Naive thymus-derived CD4-positive, alpha-beta T cell (primary cell): ENCODE data around the gene PTCH2. TPM values are rescaled to one million over a fixed set of nuclear protein-coding genes. Genes with fewer than 3 reads are reported as not detected.

ENCODE experiments used
- ATAC-seq: fragments of 150-1000 bp; cut with Tn5 transposase; 2 replicates; pipeline ENCODE4 v1.10.0; 2021; ENCODE audit warnings: mild to moderate bottlenecking, moderate library complexity
- CTCF ChIA-PET: fragments of 350-600 bp; sonication (Branson Sonifier 250); formaldehyde crosslinking; loops from one replicate; lab custom pipeline; 2021; ENCODE audit warnings: antibody characterized with exemption; lab: Charles Lee
- POLR2A ChIA-PET: fragments of 350-600 bp; sonication (Branson Sonifier 250); formaldehyde crosslinking; loops from one replicate; lab custom pipeline; 2021; ENCODE audit warnings: antibody characterized with exemption, inconsistent platforms; lab: Charles Lee
- DNase-seq, 9 donors: peaks; one replicate each; pipeline versions ENCODE4 v3.0.0 to v3.0.0-alpha.2; 2020 to 2022; ENCODE audit warnings: mixed read lengths in 1 of 9
- H3K27ac ChIP-seq: one replicate; pipeline ENCODE4 v1.7.0; 2013; ENCODE audit warnings: mild to moderate bottlenecking, low read depth, low read length, moderate library complexity
- H3K27me3 ChIP-seq, 2 donors: one replicate each; pipeline ENCODE4 v1.7.0; 2013; ENCODE audit warnings: low read length in 2 of 2, mild to moderate bottlenecking in 2 of 2, moderate library complexity in 2 of 2; ENCODE audit not compliant: control insufficient read depth in 2 of 2, insufficient read depth in 2 of 2
- H3K36me3 ChIP-seq, 3 experiments: 1 replicate in 2 of 3; 2 replicates in 1 of 3; pipeline ENCODE4 v1.7.0; 2013; ENCODE audit warnings: low read length in 3 of 3, mild to moderate bottlenecking in 3 of 3, moderate library complexity in 1 of 3; ENCODE audit not compliant: insufficient read depth in 3 of 3, control insufficient read depth in 2 of 3
- H3K4me1 ChIP-seq, 2 donors: one replicate each; pipeline ENCODE4 v1.7.0; 2013; ENCODE audit warnings: low read length in 2 of 2, mild to moderate bottlenecking in 2 of 2, moderate library complexity in 1 of 2; ENCODE audit not compliant: control insufficient read depth in 2 of 2, insufficient read depth in 2 of 2
- H3K4me3 ChIP-seq: 2 replicates; pipeline ENCODE4 v1.7.0; 2013; ENCODE audit warnings: mild to moderate bottlenecking, low read length
- H3K9me3 ChIP-seq, 3 experiments: 1 replicate in 2 of 3; 2 replicates in 1 of 3; pipeline ENCODE4 v1.7.0; 2013; ENCODE audit warnings: low read length in 3 of 3; ENCODE audit not compliant: control insufficient read depth in 2 of 3
- H3K27ac Mint-ChIP-seq, 9 donors: one replicate each; pipeline ENCODE4 v1.8.0; 2020 to 2022; ENCODE audit warnings: mixed read lengths in 9 of 9, mild to moderate bottlenecking in 8 of 9, moderate library complexity in 5 of 9, inconsistent platforms in 2 of 9
- H3K27me3 Mint-ChIP-seq, 5 donors: one replicate each; pipeline ENCODE4 v1.8.0; 2021 to 2022; ENCODE audit warnings: mixed read lengths in 5 of 5, mild to moderate bottlenecking in 1 of 5
- H3K36me3 Mint-ChIP-seq, 5 donors: one replicate each; pipeline ENCODE4 v1.8.0; 2020 to 2022; ENCODE audit warnings: mixed read lengths in 5 of 5, mild to moderate bottlenecking in 3 of 5, inconsistent platforms in 1 of 5
- H3K4me1 Mint-ChIP-seq, 7 donors: one replicate each; pipeline ENCODE4 v1.8.0; 2020 to 2022; ENCODE audit warnings: mixed read lengths in 7 of 7, mild to moderate bottlenecking in 3 of 7, inconsistent platforms in 1 of 7
- H3K4me3 Mint-ChIP-seq, 10 donors: one replicate each; pipeline ENCODE4 v1.8.0; 2020 to 2022; ENCODE audit warnings: mild to moderate bottlenecking in 10 of 10, mixed read lengths in 10 of 10, moderate library complexity in 6 of 10, inconsistent platforms in 2 of 10
- H3K9me3 Mint-ChIP-seq, 11 donors: one replicate each; pipeline ENCODE4 v1.8.0; 2020 to 2022; ENCODE audit warnings: mixed read lengths in 11 of 11, mild to moderate bottlenecking in 4 of 11, inconsistent platforms in 1 of 11, moderate library complexity in 1 of 11
- intact Hi-C, 2 donors: fragments of 100-400 bp; cut with micrococcal nuclease; formaldehyde crosslinking; loops; one replicate each; pipeline ENCODE4 v1.15.1; 2023
- polyA plus RNA-seq, 2 donors: library from polyadenylated mRNA; unstranded; fragments of 300-500 nt; fragmentation: Illumina TruSeq; gene quantifications; one replicate each; pipeline ENCODE4 v1.2.3, GENCODE V29; 2021
- total RNA-seq, 6 experiments: library from RNA in 5 of 6; stranded (reverse) in 5 of 6; gene quantifications; 1 replicate in 5 of 6; 2 replicates in 1 of 6; pipeline ENCODE4 v1.2.3 and lab custom pipeline; 2021 to 2026

The PTCH2 gene
- total and polyA plus RNA-seq, 7 experiments from 2014 or later: 0.06 to 2.8 (median 1.3) TPM; not detected in 1

DNA sequence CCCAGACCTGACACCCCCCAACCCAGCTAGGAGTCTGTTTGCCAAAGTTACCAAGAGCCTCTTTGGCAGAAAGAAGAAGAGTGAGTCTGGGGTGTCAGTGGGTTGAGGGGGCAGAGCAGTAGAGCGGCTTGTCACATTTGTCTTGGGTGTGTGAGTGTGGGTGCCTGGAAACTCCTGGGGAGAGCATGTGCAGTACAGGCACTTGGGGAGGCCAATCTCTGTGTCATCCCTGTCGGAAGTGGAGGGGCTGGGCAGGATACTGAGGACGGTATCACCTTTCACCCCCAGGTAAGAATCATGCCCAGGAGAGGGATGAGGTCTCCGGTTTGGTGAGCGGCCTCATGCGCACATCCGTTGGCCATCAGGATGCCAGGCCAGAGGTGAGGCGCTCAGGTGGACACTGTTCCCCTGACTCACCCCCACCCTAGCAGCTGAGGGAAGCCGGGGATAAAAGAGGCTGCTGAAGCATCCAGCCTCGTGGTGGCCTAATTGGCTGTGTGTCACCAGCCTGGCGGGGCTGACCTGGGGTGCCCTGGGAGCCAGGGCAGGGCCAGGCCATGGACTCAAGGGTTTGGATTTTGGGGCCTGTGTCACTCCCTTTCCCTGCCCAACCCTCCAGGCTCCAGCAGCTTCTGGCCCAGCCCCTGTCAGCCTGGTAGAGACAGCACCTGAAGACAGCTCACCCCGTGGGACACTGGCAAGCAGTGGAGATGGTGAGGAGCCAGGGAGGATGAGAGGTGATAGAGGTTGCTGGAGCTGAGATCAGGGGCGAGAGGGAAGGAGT, 39.5 kb downstream of the PTCH2 start:
- no peaks in the 10 kb centered on the region for H3K9me3 ChIP-seq
- Mint-ChIP-seq H3K27ac (peak overlapping the region; percentile 79 to 95 (median 93)), H3K4me3 (peak overlapping the region; percentile 31 to 97 (median 87)), H3K36me3 (peaks cover 11 to 45% (median 34%) of the 10 kb centered on the region in 5 donors), H3K4me1 (peaks cover 31 to 67% (median 55%) of the 10 kb centered on the region in 7 donors), H3K27me3 (no peaks in the 10 kb centered on the region), H3K9me3 (peaks cover 0 to 2% (median 0%) of the 10 kb centered on the region in 11 donors)
- peaks cover 14 to 47% (median 18%) of the 10 kb centered on the region in 3 experiments for H3K36me3 ChIP-seq
- ChIA-PET CTCF (no interaction called here), POLR2A (interaction anchor here (0.9 to 18.7 kb wide), 4 partner anchors 8 to 72 kb away, joined by 3 to 709 read pairs (median 154); partner anchors contain the start of genes BTBD19 and RNU5D-1)
- intact Hi-C loops: loop anchor here (5.0 to 10.0 kb wide), 3 partner anchors 401 to 691 kb away; partner anchors contain the start of genes TESK2 (in 2 of the 2) and ZSWIM5 (in 1 of the 2)
- H3K27ac ChIP-seq: peak overlapping the region; percentile 94
- peak in 1 of 9 donors; percentile 9 for DNase-seq
- no peak for ATAC-seq
- no peaks in the 10 kb centered on the region for H3K27me3 ChIP-seq
- H3K4me1 ChIP-seq: peaks cover 37 to 46% of the 10 kb centered on the region in 2 donors
- no peak overlapping the region for H3K4me3 ChIP-seq

DNA sequence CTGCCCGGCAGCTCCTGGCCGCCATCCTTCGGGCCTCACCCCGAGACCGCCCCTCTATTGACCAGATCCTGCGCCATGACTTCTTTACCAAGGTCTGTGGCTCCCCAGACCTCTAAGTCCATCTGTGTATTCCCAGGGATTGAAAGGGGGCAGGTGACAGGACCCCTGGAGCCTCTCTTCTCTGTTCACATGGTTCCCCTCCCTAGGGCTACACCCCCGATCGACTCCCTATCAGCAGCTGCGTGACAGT, 40.1 kb downstream of the PTCH2 start:
- Mint-ChIP-seq H3K9me3 (peaks cover 0 to 2% (median 0%) of the 10 kb centered on the region in 11 donors), H3K27me3 (no peaks in the 10 kb centered on the region), H3K27ac (peak overlapping the region; percentile 79 to 95 (median 93)), H3K4me1 (peaks cover 30 to 63% (median 51%) of the 10 kb centered on the region in 7 donors), H3K4me3 (peak overlapping the region; percentile 31 to 97 (median 87)), H3K36me3 (peaks cover 11 to 45% (median 34%) of the 10 kb centered on the region in 5 donors)
- DNase-seq (peak in 1 of 9 donors; percentile 8), ATAC-seq (no peak)
- POLR2A ChIA-PET: interaction anchor here (1.1 to 18.7 kb wide), 4 partner anchors 9 to 81 kb away, joined by 3 to 709 read pairs (median 154); partner anchors contain the start of genes BTBD19 and RNU5D-1
- no peaks in the 10 kb centered on the region for H3K27me3 ChIP-seq
- intact Hi-C loops: loop anchor here (5.0 to 10.0 kb wide), 3 partner anchors 402 to 692 kb away; partner anchors contain the start of genes TESK2 (in 2 of the 2) and ZSWIM5 (in 1 of the 2)
- H3K9me3 ChIP-seq: no peaks in the 10 kb centered on the region
- H3K4me1 ChIP-seq: peaks cover 32 to 41% of the 10 kb centered on the region in 2 donors
- H3K36me3 ChIP-seq: peaks cover 14 to 47% (median 18%) of the 10 kb centered on the region in 3 experiments
- CTCF ChIA-PET: interaction anchor here (0.6 kb wide), 1 partner anchor 780 kb away, joined by 3 read pairs; no protein-coding TSS in a partner anchor
- no peak overlapping the region for H3K4me3 ChIP-seq
- H3K27ac ChIP-seq: peak overlapping the region; percentile 94

DNA sequence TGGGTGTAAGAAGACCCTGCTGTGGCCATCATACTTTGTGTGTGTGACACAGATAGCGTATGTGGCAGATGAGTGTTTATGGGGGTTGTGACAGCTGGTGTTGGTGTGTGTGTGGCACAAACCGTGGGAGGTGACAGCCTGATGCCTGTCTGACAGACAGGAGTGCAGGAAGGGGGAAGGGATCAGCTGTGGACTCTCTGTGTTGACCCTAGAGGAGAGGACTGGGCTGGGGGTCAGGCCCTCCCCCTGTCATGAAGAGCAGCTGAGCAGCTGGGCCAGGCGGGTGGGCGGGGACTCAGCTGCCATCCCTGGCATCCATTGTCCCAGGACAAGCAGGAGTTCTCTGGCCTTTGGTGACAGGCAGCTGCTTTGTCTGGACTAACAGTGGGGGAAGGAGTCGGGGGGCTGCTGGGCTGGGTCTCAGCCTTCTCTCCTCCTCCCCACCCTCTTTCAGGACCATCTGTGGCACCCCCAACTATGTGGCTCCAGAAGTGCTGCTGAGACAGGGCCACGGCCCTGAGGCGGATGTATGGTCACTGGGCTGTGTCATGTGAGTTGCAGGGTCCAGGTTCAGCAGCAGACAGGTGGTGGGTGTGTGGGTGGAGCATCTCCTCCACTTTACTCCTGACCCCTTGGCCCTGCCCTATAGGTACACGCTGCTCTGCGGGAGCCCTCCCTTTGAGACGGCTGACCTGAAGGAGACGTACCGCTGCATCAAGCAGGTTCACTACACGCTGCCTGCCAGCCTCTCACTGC, 40.6 kb downstream of the PTCH2 start:
- intact Hi-C loops: loop anchor here (5.0 to 10.0 kb wide), 3 partner anchors 402 to 692 kb away; partner anchors contain the start of genes TESK2 (in 2 of the 2) and ZSWIM5 (in 1 of the 2)
- H3K27me3 Mint-ChIP-seq: no peaks in the 10 kb centered on the region
- DNase-seq: peak in 1 of 9 donors; percentile 11
- ATAC-seq: no peak
- peaks cover 11 to 45% (median 34%) of the 10 kb centered on the region in 5 donors for H3K36me3 Mint-ChIP-seq
- H3K4me1 Mint-ChIP-seq: peaks cover 27 to 58% (median 46%) of the 10 kb centered on the region in 7 donors
- Histone ChIP-seq H3K4me1 (peaks cover 27 to 36% of the 10 kb centered on the region in 2 donors), H3K27me3 (no peaks in the 10 kb centered on the region), H3K36me3 (peaks cover 14 to 47% (median 18%) of the 10 kb centered on the region in 3 experiments), H3K27ac (peak overlapping the region; percentile 94), H3K9me3 (no peaks in the 10 kb centered on the region), H3K4me3 (peak overlapping the region; percentile 66)
- peak overlapping the region; percentile 85 to 97 (median 92) for H3K4me3 Mint-ChIP-seq
- CTCF ChIA-PET: interaction anchor here (0.6 to 3.1 kb wide), 3 partner anchors 10 to 780 kb away, joined by 3 to 44 read pairs (median 5); no protein-coding TSS in a partner anchor
- H3K9me3 Mint-ChIP-seq: peaks cover 0 to 2% (median 0%) of the 10 kb centered on the region in 11 donors
- POLR2A ChIA-PET: interaction anchor here (0.7 to 18.7 kb wide), 5 partner anchors 9 to 81 kb away, joined by 3 to 709 read pairs (median 4); partner anchors contain the start of genes BTBD19 and RPS8
- H3K27ac Mint-ChIP-seq: peak overlapping the region; percentile 84 to 98 (median 93)

DNA sequence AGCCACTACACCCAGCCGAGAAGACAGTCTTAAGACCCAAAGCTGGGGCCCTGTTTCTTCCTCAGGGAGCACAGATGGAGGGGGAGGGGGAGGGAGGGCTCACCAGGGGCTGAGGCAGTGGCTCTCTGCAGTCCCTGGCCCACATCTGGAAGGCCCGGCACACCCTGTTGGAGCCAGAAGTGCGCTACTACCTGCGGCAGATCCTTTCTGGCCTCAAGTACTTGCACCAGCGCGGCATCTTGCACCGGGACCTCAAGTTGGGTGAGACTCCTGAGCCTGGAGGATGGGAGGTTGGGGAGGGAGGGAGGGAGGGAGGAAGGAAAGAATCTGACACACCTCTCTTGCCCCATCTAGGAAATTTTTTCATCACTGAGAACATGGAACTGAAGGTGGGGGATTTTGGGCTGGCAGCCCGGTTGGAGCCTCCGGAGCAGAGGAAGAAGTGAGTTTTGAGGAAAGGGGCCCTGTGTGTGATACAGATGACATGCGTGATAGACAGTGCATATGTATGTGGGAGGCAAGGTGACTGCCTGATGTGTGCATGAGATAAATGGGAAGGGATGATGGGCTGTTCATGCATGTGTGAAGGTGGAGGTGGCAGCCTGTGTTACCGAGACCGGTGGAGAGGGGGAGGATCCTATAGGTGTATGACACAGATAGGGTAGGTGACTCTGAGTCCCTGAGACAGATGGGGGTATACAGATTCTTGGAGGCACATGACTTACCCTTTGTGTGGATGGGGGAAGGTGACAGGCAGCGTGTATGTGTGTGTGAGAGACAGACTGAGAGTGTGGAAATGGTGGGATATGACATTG, 41.4 kb downstream of the PTCH2 start:
- POLR2A ChIA-PET: interaction anchor here (0.6 to 18.7 kb wide), 14 partner anchors 10 to 210 kb away, joined by 3 to 709 read pairs (median 14); partner anchors contain the start of genes BEST4, BTBD19, EIF2B3 and HECTD3
- Mint-ChIP-seq H3K27ac (peak overlapping the region; percentile 84 to 98 (median 93)), H3K4me1 (peaks cover 19 to 52% (median 38%) of the 10 kb centered on the region in 7 donors), H3K9me3 (peaks cover 0 to 2% (median 0%) of the 10 kb centered on the region in 11 donors), H3K4me3 (peak overlapping the region; percentile 85 to 97 (median 92)), H3K36me3 (peaks cover 11 to 40% (median 29%) of the 10 kb centered on the region in 5 donors), H3K27me3 (no peaks in the 10 kb centered on the region)
- Histone ChIP-seq H3K27me3 (no peaks in the 10 kb centered on the region), H3K4me1 (peaks cover 19 to 28% of the 10 kb centered on the region in 2 donors), H3K9me3 (no peaks in the 10 kb centered on the region), H3K27ac (peak overlapping the region; percentile 94), H3K4me3 (peak overlapping the region; percentile 66), H3K36me3 (peaks cover 14 to 45% (median 18%) of the 10 kb centered on the region in 3 experiments)
- ATAC-seq: no peak
- intact Hi-C loops: loop anchor here (1.0 to 10.0 kb wide), 13 partner anchors 8 to 885 kb away; partner anchors contain the start of genes GPBP1L1 (in 2 of the 2), RNU5D-1 (in 2 of the 2), RPS8 (in 2 of the 2) and TESK2 (in 2 of the 2)
- peak in 4 of 9 donors; percentile 33 to 62 (median 50) for DNase-seq
- CTCF ChIA-PET: interaction anchor here (0.6 to 3.1 kb wide), 5 partner anchors 7 to 26 kb away, joined by 5 to 44 read pairs (median 11); partner anchors contain the start of genes BTBD19 and RPS8
